H9 (cell line): ENCODE results near the gene FCMR. TPM values are rescaled to one million over a fixed set of nuclear protein-coding genes. Genes with fewer than 3 reads are reported as not detected.

Experiments
- DNase-seq: peaks from one replicate; pipeline ENCODE4 v3.0.0-alpha.2; 2017
- H2AFZ ChIP-seq: one replicate; pipeline ENCODE4 v1.6.1; 2013; ENCODE audit warnings: mild to moderate bottlenecking, low read length, control low read depth, moderate library complexity
- H2AK5ac ChIP-seq: 2 replicates; pipeline ENCODE4 v1.6.1; 2013; ENCODE audit warnings: low read length, control low read depth, mixed read lengths; ENCODE audit not compliant: insufficient read length
- H2BK120ac ChIP-seq: one replicate; pipeline ENCODE4 v1.6.1; 2013; ENCODE audit warnings: low read depth, mild to moderate bottlenecking, low read length, control low read depth, inconsistent platforms; ENCODE audit not compliant: poor library complexity, severe bottlenecking
- H2BK12ac ChIP-seq: 2 replicates; pipeline ENCODE4 v1.6.1; 2013; ENCODE audit warnings: low read length, control low read depth, mixed read lengths, low read depth; ENCODE audit not compliant: insufficient read length
- H2BK15ac ChIP-seq: 2 replicates; pipeline ENCODE4 v1.6.1; 2013; ENCODE audit warnings: low read depth, low read length, control low read depth
- H2BK20ac ChIP-seq: one replicate; pipeline ENCODE4 v1.6.1; 2013; ENCODE audit warnings: low read depth, mild to moderate bottlenecking, low read length, control low read depth, inconsistent platforms; ENCODE audit not compliant: poor library complexity, severe bottlenecking
- H2BK5ac ChIP-seq: 2 replicates; pipeline ENCODE4 v1.6.1; 2013; ENCODE audit warnings: low read length, control low read depth, mixed read lengths; ENCODE audit not compliant: insufficient read length
- H3K14ac ChIP-seq: 2 replicates; pipeline ENCODE4 v1.6.1; 2013; ENCODE audit warnings: low read length, control low read depth; ENCODE audit not compliant: insufficient read depth
- H3K18ac ChIP-seq: 2 replicates; pipeline ENCODE4 v1.6.1; 2013; ENCODE audit warnings: low read depth, mild to moderate bottlenecking, mixed read lengths, low read length, control low read depth; ENCODE audit not compliant: insufficient read length
- H3K23ac ChIP-seq: 2 replicates; pipeline ENCODE4 v1.6.1; 2013; ENCODE audit warnings: low read length, control low read depth, mixed read lengths, low read depth; ENCODE audit not compliant: insufficient read length
- H3K23me2 ChIP-seq: 2 replicates; pipeline ENCODE4 v1.6.1; 2013; ENCODE audit warnings: low read depth, mild to moderate bottlenecking, mixed read lengths, low read length, control low read depth; ENCODE audit not compliant: insufficient read length, poor library complexity, severe bottlenecking
- H3K27ac ChIP-seq: 2 replicates; pipeline ENCODE4 v1.5.1; 2013; ENCODE audit warnings: low read length, control low read depth, mixed read lengths, low read depth; ENCODE audit not compliant: insufficient read length
- H3K27me3 ChIP-seq: 2 replicates; pipeline ENCODE4 v1.6.1; 2013; ENCODE audit warnings: low read length, control low read depth, inconsistent platforms; ENCODE audit not compliant: insufficient read depth
- H3K4ac ChIP-seq: 2 replicates; pipeline ENCODE4 v1.6.1; 2013; ENCODE audit warnings: low read depth, mild to moderate bottlenecking, control low read depth, inconsistent platforms, low read length, moderate library complexity
- H3K4me1 ChIP-seq: 2 replicates; pipeline ENCODE4 v1.6.1; 2013; ENCODE audit warnings: low read length, control low read depth, inconsistent platforms; ENCODE audit not compliant: insufficient read depth
- H3K4me2 ChIP-seq: 2 replicates; pipeline ENCODE4 v1.6.1; 2013; ENCODE audit warnings: low read length, control low read depth, mixed read lengths; ENCODE audit not compliant: insufficient read length, insufficient read depth
- H3K56ac ChIP-seq: 2 replicates; pipeline ENCODE4 v1.6.1; 2013; ENCODE audit warnings: low read depth, mild to moderate bottlenecking, mixed read lengths, low read length, control low read depth; ENCODE audit not compliant: insufficient read length
- H3K79me1 ChIP-seq: 2 replicates; pipeline ENCODE4 v1.6.1; 2013; ENCODE audit warnings: low read depth, mild to moderate bottlenecking, moderate library complexity, low read length, control low read depth, inconsistent platforms; ENCODE audit not compliant: insufficient read depth, poor library complexity, severe bottlenecking
- H3K79me2 ChIP-seq: 2 replicates; pipeline ENCODE4 v1.6.1; 2013; ENCODE audit warnings: low read length, control low read depth, inconsistent platforms; ENCODE audit not compliant: insufficient read depth
- H3K9ac ChIP-seq: 2 replicates; pipeline ENCODE4 v1.6.1; 2013; ENCODE audit warnings: low read length, control low read depth, mixed read lengths; ENCODE audit not compliant: insufficient read length; ENCODE audit errors: extremely low read depth
- H3K9me3 ChIP-seq: one replicate; pipeline ENCODE4 v1.6.1; 2013; ENCODE audit warnings: low read depth, low read length, inconsistent platforms; ENCODE audit not compliant: control insufficient read depth
- H3T11ph ChIP-seq: one replicate; pipeline ENCODE4 v1.6.1; 2013; ENCODE audit warnings: mild to moderate bottlenecking, low read length, control low read depth, inconsistent platforms
- H4K20me1 ChIP-seq: one replicate; pipeline ENCODE4 v1.6.1; 2013; ENCODE audit not compliant: control insufficient read depth, insufficient read length, insufficient read depth
- H4K5ac ChIP-seq: 2 replicates; pipeline ENCODE4 v1.6.1; 2013; ENCODE audit warnings: low read depth, mild to moderate bottlenecking, mixed read lengths, low read length, control low read depth; ENCODE audit not compliant: insufficient read length
- H4K8ac ChIP-seq: replicated peaks from 2 replicates; pipeline ENCODE4 v1.6.1; 2013; ENCODE audit warnings: low read length, control low read depth, mixed read lengths, low read depth; ENCODE audit not compliant: insufficient read length
- H4K91ac ChIP-seq: 2 replicates; pipeline ENCODE4 v1.6.1; 2013; ENCODE audit warnings: low read depth, mild to moderate bottlenecking, moderate library complexity, mixed read lengths, low read length, control low read depth; ENCODE audit not compliant: insufficient read length
- H3K27ac Mint-ChIP-seq, 3 experiments: 2 replicates in 2 of 3; 3 replicates in 1 of 3; pipeline ENCODE4 v1.8.0; 2020 to 2021; ENCODE audit warnings: mixed read lengths in 3 of 3, mild to moderate bottlenecking in 1 of 3, moderate library complexity in 1 of 3
- H3K27me3 Mint-ChIP-seq: 2 replicates; pipeline ENCODE4 v1.8.0; 2021; ENCODE audit warnings: low read depth, mild to moderate bottlenecking, moderate library complexity, mixed read lengths
- H3K36me3 Mint-ChIP-seq, 3 experiments: 2 replicates in 2 of 3; 3 replicates in 1 of 3; pipeline ENCODE4 v1.8.0; 2020 to 2021; ENCODE audit warnings: low read depth in 3 of 3, mixed read lengths in 3 of 3; ENCODE audit not compliant: insufficient read depth in 1 of 3
- H3K4me1 Mint-ChIP-seq, 2 experiments: 2 replicates each; pipeline ENCODE4 v1.8.0; 2020; ENCODE audit warnings: mixed read lengths in 2 of 2
- H3K4me3 Mint-ChIP-seq, 2 experiments: 2 replicates in 1 of 2; 3 replicates in 1 of 2; pipeline ENCODE4 v1.8.0; 2020 to 2021; ENCODE audit warnings: mild to moderate bottlenecking in 2 of 2, mixed read lengths in 2 of 2, moderate library complexity in 1 of 2
- H3K9me3 Mint-ChIP-seq, 2 experiments: 2 replicates in 1 of 2; 3 replicates in 1 of 2; pipeline ENCODE4 v1.8.0; 2020; ENCODE audit warnings: mild to moderate bottlenecking in 2 of 2, mixed read lengths in 2 of 2, moderate library complexity in 1 of 2
- WGBS: extraction: QIAGEN DNeasy Blood & Tissue Kit; methylation state at CpG from one replicate; pipeline ENCODE4 v1.1.7; 2013; ENCODE audit warnings: missing lambda C conversion rate, low lambda C conversion rate, mixed read lengths; ENCODE audit not compliant: insufficient read length; ENCODE audit errors: extremely low coverage; 5-methylcytosine and 5-hydroxymethylcytosine counted together
- total RNA-seq: library from RNA; stranded (reverse); gene quantifications from 2 replicates; pipeline ENCODE4 v1.2.1, GENCODE V29; 2021
- TF ChIP-seq, protein P1 (sequence below): fragments of 200-600 bp; sonication (generic); conservative IDR thresholded peaks from 3 replicates; pipeline ENCODE4 v1.8.0; 2021; ENCODE audit warnings: antibody characterized with exemption, mild to moderate bottlenecking

FCMR gene
- total RNA-seq, 1 experiment from 2014 or later = not detected

DNA sequence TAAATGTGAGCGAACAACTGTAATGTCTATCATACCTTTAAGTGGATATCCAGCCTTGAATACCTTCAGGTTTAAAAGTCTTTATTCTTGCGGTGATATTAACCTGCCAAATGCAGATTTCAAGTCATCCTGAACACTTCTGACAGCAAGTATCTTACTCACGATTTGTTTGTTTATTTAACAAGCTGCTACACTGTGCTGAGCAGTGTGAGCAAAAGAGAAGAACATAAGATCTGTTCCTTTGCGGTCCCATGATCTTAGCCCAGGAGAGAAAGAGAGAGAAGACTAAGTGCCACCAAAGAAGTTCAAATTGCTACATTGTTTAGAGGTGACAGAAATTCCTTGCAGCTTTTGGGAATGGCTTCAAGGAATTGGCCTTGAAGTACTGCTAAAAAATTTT is 34.0 kb downstream of the FCMR start:
- no peak overlapping the region for H4K91ac ChIP-seq
- H3K4ac ChIP-seq = no peak overlapping the region
- no peak overlapping the region for H3T11ph ChIP-seq
- H3K4me1 Mint-ChIP-seq = peaks cover 17 to 21% of the 10 kb centered on the region in 2 experiments
- no peak overlapping the region for H2AFZ ChIP-seq
- H3K27ac Mint-ChIP-seq = no peak overlapping the region
- H3K56ac ChIP-seq = no peak overlapping the region
- no CpG with 5 or more reads among the region's 4 CpGs for WGBS
- H3K9me3 Mint-ChIP-seq = no peaks in the 10 kb centered on the region
- H2AK5ac ChIP-seq = no peak overlapping the region
- H3K4me3 Mint-ChIP-seq = no peak overlapping the region
- no peaks in the 10 kb centered on the region for H3K79me1 ChIP-seq
- H3K36me3 Mint-ChIP-seq = no peaks in the 10 kb centered on the region
- TF ChIP-seq, protein P1, sequence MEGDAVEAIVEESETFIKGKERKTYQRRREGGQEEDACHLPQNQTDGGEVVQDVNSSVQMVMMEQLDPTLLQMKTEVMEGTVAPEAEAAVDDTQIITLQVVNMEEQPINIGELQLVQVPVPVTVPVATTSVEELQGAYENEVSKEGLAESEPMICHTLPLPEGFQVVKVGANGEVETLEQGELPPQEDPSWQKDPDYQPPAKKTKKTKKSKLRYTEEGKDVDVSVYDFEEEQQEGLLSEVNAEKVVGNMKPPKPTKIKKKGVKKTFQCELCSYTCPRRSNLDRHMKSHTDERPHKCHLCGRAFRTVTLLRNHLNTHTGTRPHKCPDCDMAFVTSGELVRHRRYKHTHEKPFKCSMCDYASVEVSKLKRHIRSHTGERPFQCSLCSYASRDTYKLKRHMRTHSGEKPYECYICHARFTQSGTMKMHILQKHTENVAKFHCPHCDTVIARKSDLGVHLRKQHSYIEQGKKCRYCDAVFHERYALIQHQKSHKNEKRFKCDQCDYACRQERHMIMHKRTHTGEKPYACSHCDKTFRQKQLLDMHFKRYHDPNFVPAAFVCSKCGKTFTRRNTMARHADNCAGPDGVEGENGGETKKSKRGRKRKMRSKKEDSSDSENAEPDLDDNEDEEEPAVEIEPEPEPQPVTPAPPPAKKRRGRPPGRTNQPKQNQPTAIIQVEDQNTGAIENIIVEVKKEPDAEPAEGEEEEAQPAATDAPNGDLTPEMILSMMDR = no peak
- H2BK5ac ChIP-seq = no peak overlapping the region
- H3K9ac ChIP-seq = no peak overlapping the region
- DNase-seq = no peak
- no peak overlapping the region for H4K5ac ChIP-seq
- H3K4me1 ChIP-seq = peaks cover 6% of the 10 kb centered on the region
- H2BK20ac ChIP-seq = no peak overlapping the region
- no peaks in the 10 kb centered on the region for H3K79me2 ChIP-seq
- no peaks in the 10 kb centered on the region for H3K23me2 ChIP-seq
- H2BK15ac ChIP-seq = no peak overlapping the region
- H3K9me3 ChIP-seq = no peaks in the 10 kb centered on the region
- H3K23ac ChIP-seq = no peak overlapping the region
- H3K27ac ChIP-seq = no peak overlapping the region
- H2BK12ac ChIP-seq = no peak overlapping the region
- no peaks in the 10 kb centered on the region for H3K27me3 ChIP-seq
- H3K4me2 ChIP-seq = no peak overlapping the region
- H4K20me1 ChIP-seq = no peaks in the 10 kb centered on the region
- no peak overlapping the region for H4K8ac ChIP-seq
- no peak overlapping the region for H3K14ac ChIP-seq
- no peak overlapping the region for H3K18ac ChIP-seq
- H2BK120ac ChIP-seq = no peak overlapping the region
- peaks cover 3% of the 10 kb centered on the region for H3K27me3 Mint-ChIP-seq
